ENCODE results near the gene EFEMP2. TPM values are rescaled to one million over a fixed set of nuclear protein-coding genes. Genes with fewer than 3 reads are reported as not detected.

Gene EFEMP2
- total and polyA plus RNA-seq, 2 donors (not counting 3 experiments of a cell fraction or from before 2014, with no cell fraction given): 81.7 to 207 TPM

GRCh38 chr11:65900125-65900898 lies 27.7 kb upstream of the EFEMP2 start, which contains the start of gene FOSL1:
TSS of gene FOSL1 (minus strand) at chr11:65900388. CDS start at chr11:65900339, 49 bp downstream.
- CTCF ChIA-PET: interaction anchor here (1.0 to 6.2 kb wide), 4 partner anchors 10 to 16 kb away, joined by 4 to 69 read pairs (median 15); partner anchors contain the start of genes CCDC85B and FIBP
- peaks cover 40% of the 10 kb centered on the region for H3K4me1 ChIP-seq (ENCODE audit: control insufficient read depth, extremely low read depth, insufficient read depth, low read length)
- FAIRE-seq: peak; percentile 94
- H3K4me2 ChIP-seq (ENCODE audit: insufficient read depth, low read length): peak within 1 kb of the TSS; percentile 56
- H3K9ac ChIP-seq (replicated peaks; ENCODE audit: extremely low read depth, insufficient read depth, low read length): peak within 1 kb of the TSS; percentile 99
- H3K9me3 ChIP-seq (replicated peaks; ENCODE audit: control insufficient read depth, insufficient read depth, low read length): no peaks in the 10 kb centered on the region
- peak within 1 kb of the TSS; percentile 58 to 79 (median 69) for H3K4me3 ChIP-seq (replicated peaks in 1 of 3; ENCODE audit: insufficient read depth in 1 of 3, low read depth in 1 of 3, low read length in 3 of 3)
- H3K27ac ChIP-seq (ENCODE audit: insufficient read depth, low read depth, low read length): peak within 1 kb of the TSS; percentile 87
- POLR2A ChIA-PET: interaction anchor here (0.8 to 4.2 kb wide), 6 partner anchors 9 to 18 kb away, joined by 4 to 29 read pairs (median 6); partner anchors contain the start of genes CCDC85B and FIBP
- peaks cover 5 to 6% of the 10 kb centered on the region in 2 experiments for H3K36me3 ChIP-seq (ENCODE audit: control insufficient read depth in 2 of 2, extremely low read depth in 1 of 2, insufficient read depth in 2 of 2, low read length in 2 of 2)
- H3K79me2 ChIP-seq (ENCODE audit: control insufficient read depth, insufficient read depth, low read length): peaks cover 47% of the 10 kb centered on the region
- BruUV-seq (replicated peaks): no TSS peak
- DNase-seq (ENCODE audit: low read depth, low spot score): peak; percentile 94
- intact Hi-C loops (cut with micrococcal nuclease) (loop anchor here (1.0 kb wide), 1 partner anchor 15 kb away; no protein-coding TSS in a partner anchor), dilution Hi-C loops (cut with MboI; ENCODE audit: extremely low pct_ligation_motif_present, low sequenced_read_pairs) (no loop called here)
- H3K9me1 ChIP-seq (replicated peaks; ENCODE audit: control insufficient read depth, extremely low read depth, insufficient read depth, low read length): no peaks in the 10 kb centered on the region
- no peaks in the 10 kb centered on the region for H3K27me3 ChIP-seq (ENCODE audit: control insufficient read depth in 2 of 2, insufficient read depth in 2 of 2, low read length in 2 of 2)
- H2AFZ ChIP-seq (ENCODE audit: low read depth, low read length): peak within 1 kb of the TSS; percentile 7
- no peaks in the 10 kb centered on the region for H4K20me1 ChIP-seq (replicated peaks; ENCODE audit: control insufficient read depth, extremely low read depth, insufficient read depth, low read length)
- TF ChIP-seq MYC (IDR thresholded peaks at IDR 0.05; ENCODE audit: low read depth, low read length): no peak
- no peak for TF ChIP-seq CTCF (IDR thresholded peaks at IDR 0.05; ENCODE audit: extremely low read depth in 1 of 2, insufficient read depth in 1 of 2, low read depth in 1 of 2, low read length in 2 of 2)
- peak; percentile 99 for TF ChIP-seq POLR2A (IDR thresholded peaks at IDR 0.05; ENCODE audit: low read depth, low read length)
- TF ChIP-seq FOS (IDR thresholded peaks at IDR 0.05; ENCODE audit: borderline replicate concordance, insufficient read depth, low read length): peak; percentile 82
- peak; percentile 100 for TF ChIP-seq POLR2AphosphoS5 (IDR thresholded peaks at IDR 0.05; ENCODE audit: insufficient read depth, low read depth, low read length)
- TF ChIP-seq MAX (IDR thresholded peaks at IDR 0.05; ENCODE audit: insufficient read depth, insufficient read length): no peak
